Measurements from ENCODE around the gene CBFA2T3. TPM values are rescaled to one million over a fixed set of nuclear protein-coding genes. Genes with fewer than 3 reads are reported as not detected.

CBFA2T3 gene
- total RNA-seq, 1 experiment from 2014 or later: not detected

GRCh38 chr16:88978608-88979346, 1.8 kb upstream of the CBFA2T3 start:
- no peak for DNase-seq (ENCODE audit: extremely low read depth, low read depth)

GRCh38 chr16:88977812-88978607, 1.0 kb upstream of the CBFA2T3 start:
- DNase-seq (ENCODE audit: extremely low read depth, low read depth): no peak

- DNase-seq (ENCODE audit: extremely low read depth, low read depth): no peak
Measured at GRCh38 chr16:88976366-88977017, 515 bp downstream of the CBFA2T3 start.

- DNase-seq (ENCODE audit: extremely low read depth, low read depth): no peak
Measured at GRCh38 chr16:88975511-88976061, 1.4 kb downstream of the CBFA2T3 start.

GRCh38 chr16:88974916-88975215, 2.1 kb downstream of the CBFA2T3 start:
- DNase-seq (ENCODE audit: extremely low read depth, low read depth): no peak

GRCh38 chr16:88974080-88974915, 2.7 kb downstream of the CBFA2T3 start:
- DNase-seq (ENCODE audit: extremely low read depth, low read depth): no peak

- DNase-seq (ENCODE audit: extremely low read depth, low read depth): no peak
Measured at GRCh38 chr16:88973415-88974050, 3.5 kb downstream of the CBFA2T3 start.

GRCh38 chr16:88973007-88973410, 4.0 kb downstream of the CBFA2T3 start:
- no peak for DNase-seq (ENCODE audit: extremely low read depth, low read depth)

GRCh38 chr16:88972349-88972748, 4.7 kb downstream of the CBFA2T3 start:
- DNase-seq (ENCODE audit: extremely low read depth, low read depth): no peak

- no peak for DNase-seq (ENCODE audit: extremely low read depth, low read depth)
Measured at GRCh38 chr16:88971371-88972097, 5.5 kb downstream of the CBFA2T3 start.

GRCh38 chr16:88970539-88971065, 6.4 kb downstream of the CBFA2T3 start:
- DNase-seq (ENCODE audit: extremely low read depth, low read depth): no peak

- DNase-seq (ENCODE audit: extremely low read depth, low read depth): no peak
Measured at GRCh38 chr16:88970050-88970449, 7.0 kb downstream of the CBFA2T3 start.

- no peak for DNase-seq (ENCODE audit: extremely low read depth, low read depth)
Measured at GRCh38 chr16:88969361-88969831, 7.6 kb downstream of the CBFA2T3 start.

GRCh38 chr16:88968589-88969280, 8.3 kb downstream of the CBFA2T3 start:
- no peak for DNase-seq (ENCODE audit: extremely low read depth, low read depth)

- no peak for DNase-seq (ENCODE audit: extremely low read depth, low read depth)
Measured at GRCh38 chr16:88967830-88968588, 9.0 kb downstream of the CBFA2T3 start.

- no peak for DNase-seq (ENCODE audit: extremely low read depth, low read depth)
Measured at GRCh38 chr16:88966986-88967829, 9.8 kb downstream of the CBFA2T3 start.
